Brain microvascular endothelial cell (primary cell): ENCODE measurements around the gene PIGL.

ENCODE experiments used
- DNase-seq: peaks from one replicate; pipeline ENCODE4 v3.0.0-alpha.2; 2020
- H3K27ac ChIP-seq: fragments of 250-450 bp; sonication (Bioruptor Pico); 2 replicates; pipeline ENCODE4 v1.5.1; 2020; ENCODE audit warnings: mild to moderate bottlenecking, moderate library complexity
- H3K27me3 ChIP-seq: fragments of 250-450 bp; sonication (Bioruptor Pico); replicated peaks from 2 replicates; pipeline ENCODE4 v1.5.1; 2020; ENCODE audit warnings: mild to moderate bottlenecking
- H3K36me3 ChIP-seq: fragments of 250-450 bp; sonication (Bioruptor Pico); replicated peaks from 2 replicates; pipeline ENCODE4 v1.5.1; 2020; ENCODE audit warnings: mild to moderate bottlenecking
- H3K4me3 ChIP-seq: 2 replicates; pipeline ENCODE4 v1.5.1; 2011; ENCODE audit warnings: low read depth, mild to moderate bottlenecking, control low read depth, low read length, moderate library complexity
- in situ Hi-C: cut with HindIII; loops from 2 replicates; pipeline ENCODE4 v1.10.0; 2017; ENCODE audit warnings: low sequenced_read_pairs, low pct_ligation_motif_present
- TF ChIP-seq, protein P1 (sequence below): IDR thresholded peaks from 2 replicates; pipeline ENCODE4 v1.5.1; 2011; ENCODE audit warnings: low read depth, mild to moderate bottlenecking, moderate library complexity, low read length, control low read depth, inconsistent platforms; ENCODE audit errors: missing control alignments

The PIGL gene

DNA sequence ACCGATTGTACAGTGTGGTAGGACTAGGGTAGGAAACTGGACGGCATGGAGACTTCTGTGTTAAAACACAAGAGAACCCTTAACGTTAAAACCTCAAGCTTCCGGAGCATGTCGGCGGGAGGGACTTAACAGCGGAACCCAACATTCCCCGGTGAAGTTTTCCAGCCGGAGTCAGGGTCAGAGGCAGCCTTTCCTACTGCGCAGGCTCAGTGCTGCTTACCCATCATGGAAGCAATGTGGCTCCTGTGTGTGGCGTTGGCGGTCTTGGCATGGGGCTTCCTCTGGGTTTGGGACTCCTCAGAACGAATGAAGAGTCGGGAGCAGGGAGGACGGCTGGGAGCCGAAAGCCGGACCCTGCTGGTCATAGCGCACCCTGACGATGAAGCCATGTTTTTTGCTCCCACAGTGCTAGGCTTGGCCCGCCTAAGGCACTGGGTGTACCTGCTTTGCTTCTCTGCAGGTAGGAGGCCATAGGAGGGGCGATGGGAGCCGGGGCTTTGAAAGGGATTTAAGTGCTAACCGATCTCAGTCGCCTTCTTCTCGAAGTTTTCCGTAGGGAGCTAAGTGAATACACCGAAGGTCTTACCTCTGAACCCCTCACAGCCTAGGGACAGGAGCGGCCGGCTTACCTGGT lies at the start of gene PIGL:
PIGL (plus strand) TSS at position 209 of the 634 bp plus-strand sequence; CDS start at position 226, 17 bp downstream.
- H3K27ac ChIP-seq, result peak within 1 kb of the TSS; percentile 89
- peak within 1 kb of the TSS; percentile 92 for H3K4me3 ChIP-seq
- H3K36me3 ChIP-seq, result no peaks in the 10 kb centered on the region
- DNase-seq, result peak; percentile 91
- H3K27me3 ChIP-seq, result no peaks in the 10 kb centered on the region
- in situ Hi-C loops, result no loop called here
- TF ChIP-seq, protein P1, sequence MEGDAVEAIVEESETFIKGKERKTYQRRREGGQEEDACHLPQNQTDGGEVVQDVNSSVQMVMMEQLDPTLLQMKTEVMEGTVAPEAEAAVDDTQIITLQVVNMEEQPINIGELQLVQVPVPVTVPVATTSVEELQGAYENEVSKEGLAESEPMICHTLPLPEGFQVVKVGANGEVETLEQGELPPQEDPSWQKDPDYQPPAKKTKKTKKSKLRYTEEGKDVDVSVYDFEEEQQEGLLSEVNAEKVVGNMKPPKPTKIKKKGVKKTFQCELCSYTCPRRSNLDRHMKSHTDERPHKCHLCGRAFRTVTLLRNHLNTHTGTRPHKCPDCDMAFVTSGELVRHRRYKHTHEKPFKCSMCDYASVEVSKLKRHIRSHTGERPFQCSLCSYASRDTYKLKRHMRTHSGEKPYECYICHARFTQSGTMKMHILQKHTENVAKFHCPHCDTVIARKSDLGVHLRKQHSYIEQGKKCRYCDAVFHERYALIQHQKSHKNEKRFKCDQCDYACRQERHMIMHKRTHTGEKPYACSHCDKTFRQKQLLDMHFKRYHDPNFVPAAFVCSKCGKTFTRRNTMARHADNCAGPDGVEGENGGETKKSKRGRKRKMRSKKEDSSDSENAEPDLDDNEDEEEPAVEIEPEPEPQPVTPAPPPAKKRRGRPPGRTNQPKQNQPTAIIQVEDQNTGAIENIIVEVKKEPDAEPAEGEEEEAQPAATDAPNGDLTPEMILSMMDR, result no peak

DNA sequence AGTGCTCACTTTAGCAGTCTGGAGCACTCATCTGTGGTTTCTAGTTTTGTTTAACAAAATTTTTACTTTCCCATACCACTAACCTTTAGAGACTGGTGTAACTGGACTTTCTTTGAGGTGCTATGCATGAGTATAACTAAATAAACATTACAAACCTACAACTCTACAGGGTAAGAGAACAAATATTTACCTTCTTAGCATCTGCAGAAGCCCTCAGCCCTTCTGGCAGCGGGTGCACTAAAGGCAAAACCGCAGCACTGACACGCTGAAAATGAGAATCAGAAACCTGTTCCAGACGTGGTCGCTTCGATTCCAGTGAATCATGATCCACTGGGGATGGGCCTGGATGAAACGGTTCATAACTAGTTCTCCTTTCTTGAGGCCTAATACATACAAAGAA lies 45.4 kb upstream of the PIGL start:
- DNase-seq, result peak; percentile 25
- TF ChIP-seq, protein P1, result no peak
- Histone ChIP-seq H3K4me3 (no peak overlapping the region), H3K27ac (no peak overlapping the region), H3K27me3 (no peaks in the 10 kb centered on the region), H3K36me3 (peaks cover 4% of the 10 kb centered on the region)
- in situ Hi-C loops, result no loop called here

DNA sequence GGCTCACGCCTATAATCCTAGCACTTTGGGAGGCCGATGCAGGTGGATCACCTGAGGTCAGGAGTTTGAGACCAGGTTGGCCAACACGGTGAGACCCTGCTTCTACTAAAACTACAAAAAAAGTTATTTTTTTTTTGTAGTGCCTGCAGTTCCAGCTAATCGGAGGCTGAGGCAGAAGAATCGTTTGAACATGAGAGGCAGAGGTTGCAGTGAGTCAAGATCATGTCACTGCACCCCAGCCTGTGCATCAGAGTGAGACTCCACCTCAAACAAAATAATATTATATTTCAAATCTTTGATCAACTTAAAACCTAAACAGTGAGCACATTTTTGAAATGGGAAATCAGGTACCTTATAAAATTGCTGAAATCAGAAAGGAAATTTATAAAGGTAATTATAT lies 38.2 kb upstream of the PIGL start:
- Histone ChIP-seq H3K36me3 (no peaks in the 10 kb centered on the region), H3K27ac (no peak overlapping the region), H3K4me3 (no peak overlapping the region), H3K27me3 (no peaks in the 10 kb centered on the region)
- TF ChIP-seq, protein P1, result no peak
- peak; percentile 51 for DNase-seq
- in situ Hi-C loops, result no loop called here

DNA sequence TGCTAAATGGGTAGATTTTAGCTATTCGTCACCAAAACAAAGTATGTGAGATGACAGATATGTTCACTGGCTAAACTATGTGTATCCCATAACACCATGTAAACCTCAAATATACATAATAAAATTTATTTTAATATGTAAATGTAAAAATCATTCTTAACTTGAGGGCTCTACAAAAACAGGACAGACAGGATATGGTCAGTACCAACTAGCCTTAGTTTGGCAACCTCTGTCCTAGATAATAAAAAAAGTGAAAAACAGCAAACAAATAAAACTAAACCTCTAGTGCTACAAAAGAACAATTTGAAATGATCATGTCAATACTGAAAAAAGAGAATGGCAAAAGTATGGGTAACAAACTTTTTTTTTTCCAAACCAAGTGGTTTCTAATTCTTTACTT lies 35.4 kb upstream of the PIGL start:
- Histone ChIP-seq H3K27ac (no peak overlapping the region), H3K27me3 (no peaks in the 10 kb centered on the region), H3K4me3 (no peak overlapping the region), H3K36me3 (peaks cover 7% of the 10 kb centered on the region)
- in situ Hi-C loops, result no loop called here
- TF ChIP-seq, protein P1, result no peak
- DNase-seq, result no peak

DNA sequence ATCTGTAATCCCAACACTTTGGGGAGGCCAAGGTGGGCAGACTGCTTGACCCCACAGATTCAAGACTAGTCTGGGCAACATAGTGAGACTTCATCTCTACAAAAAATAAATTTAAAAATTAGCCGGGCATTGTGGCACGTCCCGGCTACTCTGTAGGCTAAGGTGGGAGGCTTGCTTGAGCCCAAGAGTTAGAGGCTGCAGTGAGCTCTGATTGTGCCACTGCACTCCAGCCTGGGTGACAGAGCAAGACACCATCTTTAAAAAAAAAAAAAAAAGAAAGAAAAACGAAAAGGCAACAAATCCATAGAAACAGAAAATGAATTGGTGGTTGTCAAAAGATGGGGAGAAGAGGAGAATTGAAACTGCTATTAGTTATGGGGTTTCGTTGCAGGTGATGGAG lies 29.4 kb upstream of the PIGL start:
- in situ Hi-C loops, result no loop called here
- TF ChIP-seq, protein P1, result no peak
- no peaks in the 10 kb centered on the region for H3K27me3 ChIP-seq

More for the DNA sequence above, 29.4 kb upstream of the PIGL start:
- no peak for DNase-seq
- peaks cover 15% of the 10 kb centered on the region for H3K36me3 ChIP-seq
- no peak overlapping the region for H3K4me3 ChIP-seq
- H3K27ac ChIP-seq, result no peak overlapping the region
